Activated T-cell treated with anti-CD3 and anti-CD28 coated beads for 1 hour (primary cell): ENCODE measurements around the gene HTRA2.
"Not testable (repeated sequence)": the region's sequence is repeated elsewhere in the genome, so short reads cannot be mapped to it uniquely, and the experiment has no call there.

ENCODE experiments used
- DNase-seq: peaks from one replicate; pipeline ENCODE4 v3.0.0-alpha.2; 2020; ENCODE audit warnings: low read depth

Gene HTRA2

GRCh38 chr2:74561022-74561421 is 31.3 kb downstream of the HTRA2 start:
- not testable (repeated sequence) for DNase-seq

DNA sequence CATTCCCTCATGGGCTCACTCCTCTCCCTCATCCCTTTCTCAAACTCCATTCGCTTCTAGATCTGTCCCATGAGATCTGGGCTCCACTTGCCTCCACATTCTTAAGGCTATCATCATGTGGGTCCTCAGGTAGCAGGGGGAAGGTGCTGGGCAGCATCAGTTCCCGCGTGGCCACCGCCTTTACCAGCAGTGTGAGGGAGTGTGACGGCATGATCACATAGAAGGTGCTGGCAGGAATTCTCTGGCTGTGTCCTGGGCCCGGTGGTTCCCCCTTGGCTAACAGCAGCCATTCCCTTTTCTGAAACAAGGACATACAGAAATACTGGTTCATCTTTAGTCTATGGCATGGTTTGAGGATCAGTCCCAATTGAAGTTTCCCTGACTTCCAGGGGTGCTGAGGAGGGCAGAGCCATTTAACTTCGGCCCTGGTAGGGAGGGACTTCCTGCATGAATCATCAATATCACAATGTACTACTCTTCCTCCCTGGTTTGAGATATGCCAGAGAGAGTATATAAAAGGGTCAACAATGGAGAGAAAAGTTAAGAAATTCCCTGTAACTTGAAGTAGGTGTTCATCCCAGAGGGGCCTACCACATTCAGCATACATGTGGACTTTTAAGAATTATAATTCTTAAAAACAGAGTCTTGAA is 32.5 kb downstream of the HTRA2 start:
- no peak for DNase-seq

DNA sequence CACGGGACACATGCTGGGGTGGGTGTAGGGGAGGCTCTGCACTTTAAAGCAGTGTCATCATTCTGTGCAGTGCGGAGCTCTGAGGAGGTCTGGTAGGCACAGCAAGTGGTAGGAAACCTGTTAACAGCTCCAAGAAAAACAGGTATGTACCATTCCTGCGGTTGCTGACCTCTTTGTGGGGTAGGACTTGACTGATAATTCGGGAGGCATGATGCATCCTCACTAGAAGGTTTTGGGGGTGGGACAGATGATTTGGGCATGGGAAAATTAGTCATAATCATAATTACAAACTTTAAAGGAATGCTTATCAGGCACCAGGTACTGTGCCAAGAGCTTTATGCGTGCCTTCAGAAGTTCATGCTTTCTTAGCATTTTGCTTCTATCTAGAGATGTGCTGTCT is 34.5 kb downstream of the HTRA2 start:
- no peak for DNase-seq

GRCh38 chr2:74566076-74566753 is 36.5 kb downstream of the HTRA2 start:
- DNase-seq: no peak

GRCh38 chr2:74566754-74567085 is 37.0 kb downstream of the HTRA2 start:
- DNase-seq: no peak

DNA sequence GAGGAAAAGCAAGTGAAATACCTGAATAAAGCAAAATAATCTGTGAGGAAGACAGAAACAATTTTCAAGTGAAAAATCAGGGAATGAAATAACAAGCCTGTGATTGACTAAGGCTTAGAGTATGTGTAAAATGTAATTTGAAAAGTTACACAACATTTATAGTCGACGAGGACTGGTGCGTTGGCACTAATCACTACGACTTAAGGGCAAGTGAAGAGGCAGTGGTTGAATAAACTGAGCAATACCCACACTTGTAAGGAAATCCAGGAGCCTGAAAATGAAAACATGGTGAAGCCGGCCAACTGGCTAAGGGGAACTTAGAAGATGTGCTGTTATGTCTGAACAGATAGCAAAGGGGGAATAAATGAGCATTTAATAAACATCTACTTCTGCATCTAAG is 38.1 kb downstream of the HTRA2 start:
- DNase-seq: no peak

DNA sequence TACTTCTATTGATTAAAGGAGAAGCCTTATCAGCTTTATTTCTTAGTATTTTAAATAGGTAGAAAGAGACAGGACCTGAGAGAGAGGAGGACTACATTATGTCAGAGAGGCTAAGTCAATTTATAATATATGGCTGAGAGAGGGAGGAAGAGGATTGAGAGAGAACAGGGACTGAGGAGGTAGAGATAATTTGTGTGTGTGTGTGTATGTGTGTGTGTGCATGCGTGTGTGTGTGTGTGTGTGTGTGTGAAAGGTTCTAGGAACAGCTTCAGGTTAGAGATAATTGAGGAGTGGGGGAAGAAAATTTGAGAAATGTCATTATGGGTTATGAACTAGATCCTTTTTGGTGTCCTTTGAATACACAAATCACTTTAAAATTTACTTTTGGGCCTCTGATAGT is 40.0 kb downstream of the HTRA2 start:
- DNase-seq: no peak

- no peak for DNase-seq
Measured at GRCh38 chr2:74571058-74571457, 41.3 kb downstream of the HTRA2 start.

DNA sequence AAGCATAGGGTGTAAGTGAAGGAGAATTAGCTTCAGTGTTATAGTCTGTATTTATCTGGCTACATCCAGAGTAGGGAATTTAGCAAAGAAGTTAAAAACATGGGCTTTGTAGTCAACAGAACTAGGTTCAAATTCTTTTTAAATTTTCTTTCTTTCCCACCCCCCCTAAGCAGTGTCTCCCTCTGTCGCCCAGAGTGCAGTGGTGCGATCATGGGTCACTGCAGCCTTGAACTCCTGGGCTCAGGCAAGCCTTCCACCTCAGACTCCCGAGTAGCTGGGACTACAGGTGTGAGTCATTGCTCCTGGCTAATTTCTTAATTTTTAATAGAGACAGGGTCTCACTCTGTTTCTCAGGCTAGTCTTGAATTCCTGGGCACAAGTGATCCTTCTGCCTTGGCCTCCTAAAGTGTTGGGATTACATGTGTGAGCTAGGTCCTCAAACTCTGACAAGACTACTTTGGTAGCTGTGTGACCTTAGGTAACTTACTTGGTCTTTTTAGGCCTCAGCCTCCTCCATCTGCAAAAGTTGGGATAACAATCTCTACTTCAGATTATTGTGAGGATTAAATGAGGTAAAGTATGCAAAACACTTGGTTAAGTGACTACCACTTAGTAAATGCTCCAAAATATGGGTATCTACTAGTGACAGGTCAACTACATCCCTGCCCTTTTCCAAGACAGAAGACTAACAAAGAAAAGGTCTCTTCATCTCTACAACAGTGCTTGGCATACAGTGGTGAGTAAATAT is 42.6 kb downstream of the HTRA2 start:
- DNase-seq: no peak

GRCh38 chr2:74573747-74574562 is 44.2 kb downstream of the HTRA2 start:
- DNase-seq: no peak

DNA sequence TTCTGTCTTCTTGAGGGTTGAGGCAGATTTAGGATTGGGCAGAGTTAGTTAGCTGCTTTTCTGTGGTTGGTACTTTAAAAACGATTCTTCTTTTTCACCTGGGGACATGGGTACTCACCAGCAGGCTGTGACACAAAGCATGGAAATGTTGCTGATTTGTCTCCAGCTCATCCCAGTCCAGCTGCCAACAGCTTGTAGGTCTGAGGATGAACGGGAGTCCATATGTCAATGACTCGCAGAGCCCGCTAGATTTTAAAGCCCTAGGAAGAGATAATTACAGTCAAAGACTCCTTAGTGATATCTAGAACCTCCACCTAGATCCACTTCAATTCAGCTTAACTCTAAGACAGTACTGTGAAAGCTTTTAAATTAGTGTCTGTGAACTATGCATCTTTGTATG is 45.6 kb downstream of the HTRA2 start:
- no peak for DNase-seq

DNA sequence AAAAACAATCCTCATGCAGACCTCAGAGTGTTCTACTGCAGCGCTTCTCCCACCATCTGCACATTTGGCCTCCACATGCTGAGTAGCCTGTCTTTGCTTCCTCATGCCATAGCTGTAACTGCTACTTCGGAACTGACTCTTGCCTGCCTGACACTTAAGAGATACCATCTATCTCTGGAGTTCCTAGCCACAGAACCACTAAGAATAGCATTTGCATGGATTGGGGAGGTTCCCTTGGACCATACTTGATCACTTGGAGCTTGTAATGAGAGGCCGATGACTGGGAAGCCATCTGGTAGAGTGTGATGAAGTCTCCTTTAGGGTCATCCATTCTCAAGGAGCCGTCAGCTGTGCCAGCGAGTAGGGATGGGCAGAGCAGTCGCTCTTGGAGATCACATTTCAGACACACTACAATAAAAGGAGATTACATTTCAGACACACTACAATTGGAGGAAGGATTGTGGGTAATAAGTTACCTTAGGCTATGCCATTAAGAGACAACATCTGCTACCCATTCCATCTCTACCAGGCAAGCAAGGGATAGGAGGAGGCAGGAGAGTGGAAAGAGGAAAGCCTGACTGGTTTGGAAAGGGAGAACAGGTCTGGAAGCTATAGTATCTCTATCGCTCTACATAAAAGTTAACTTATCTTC is 46.6 kb downstream of the HTRA2 start:
- DNase-seq: no peak

DNA sequence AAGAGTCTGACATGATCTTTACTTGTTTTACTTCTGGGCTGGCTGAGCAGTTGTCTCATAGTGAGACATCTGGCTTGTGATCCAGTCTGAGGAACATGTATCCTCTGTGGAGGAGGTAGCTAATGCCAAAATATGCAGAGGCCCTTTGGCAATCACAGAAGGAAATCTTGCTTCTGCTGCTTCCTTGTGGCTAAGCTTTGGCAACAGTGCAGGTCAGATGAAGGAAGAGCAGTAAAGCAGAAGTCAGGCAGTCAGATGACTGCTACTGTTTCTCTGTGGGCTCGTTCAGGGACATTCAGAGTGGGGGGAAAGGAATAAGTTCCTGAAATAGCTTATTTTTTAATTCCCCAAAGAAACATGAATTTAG is 47.1 kb downstream of the HTRA2 start:
- DNase-seq: no peak

GRCh38 chr2:74577448-74577847 is 47.7 kb downstream of the HTRA2 start:
- DNase-seq: no peak

GRCh38 chr2:74578408-74578807 is 48.7 kb downstream of the HTRA2 start:
- DNase-seq: no peak

DNA sequence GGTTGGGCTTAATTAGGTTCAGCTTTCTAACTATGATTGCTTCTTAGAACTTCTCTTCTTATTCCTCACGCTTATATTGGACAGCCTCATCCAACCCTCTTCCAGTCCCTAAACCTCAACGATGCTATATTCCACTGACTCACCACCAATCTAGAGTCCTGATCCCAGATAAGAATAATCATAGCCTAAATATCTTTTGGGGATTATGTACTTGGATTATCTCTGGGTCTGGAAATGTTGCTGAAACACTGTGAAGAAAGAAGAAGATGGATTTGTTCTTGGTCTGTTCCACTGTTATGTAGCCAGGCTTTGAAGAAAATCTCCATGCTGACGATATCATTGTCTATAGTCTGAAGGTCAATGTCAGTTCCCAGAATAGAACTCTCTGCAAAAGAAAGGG is 51.7 kb downstream of the HTRA2 start:
- no peak for DNase-seq

DNA sequence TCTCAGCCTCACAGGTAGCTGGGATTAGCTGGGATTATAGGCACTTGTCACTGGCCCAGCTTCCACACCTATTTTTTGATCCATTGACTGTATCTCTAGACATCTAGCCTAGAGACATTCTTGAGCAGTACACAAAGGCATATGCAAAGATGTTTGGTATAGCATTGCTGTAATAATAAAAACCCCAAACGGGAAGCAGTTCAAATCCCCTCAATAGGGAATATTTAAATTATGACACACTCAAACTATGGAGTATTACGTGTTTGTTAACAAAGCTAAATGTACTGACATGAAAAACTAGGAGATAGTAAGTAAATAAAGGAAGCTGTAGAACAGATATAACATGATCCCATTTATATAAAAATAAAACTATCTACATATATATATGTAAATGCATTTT is 52.5 kb downstream of the HTRA2 start:
- no peak for DNase-seq
